HepG2 (cell line): ENCODE data around the gene VEZF1.

ENCODE experiments used
- NFIC ChIP-seq: IDR thresholded peaks from 2 replicates; pipeline ENCODE4 v1.6.1; 2012; ENCODE audit warnings: mild to moderate bottlenecking, low read length, inconsistent platforms
- NRL ChIP-seq: sonication (generic); formaldehyde crosslinking; IDR thresholded peaks from 2 replicates; pipeline ENCODE4 v1.5.0; 2020; ENCODE audit warnings: missing genetic modification reagents, mild to moderate bottlenecking, moderate library complexity, borderline replicate concordance
- POLR2A ChIP-seq, 2 experiments: IDR thresholded peaks; 2 replicates each; pipeline ENCODE4 v1.6.1; 2011; ENCODE audit warnings: low read depth in 2 of 2, low read length in 2 of 2, mild to moderate bottlenecking in 1 of 2, moderate library complexity in 1 of 2; ENCODE audit not compliant: insufficient read depth in 1 of 2
- SETDB1 ChIP-seq: sonication (generic); formaldehyde crosslinking; IDR thresholded peaks from 2 replicates; pipeline ENCODE4 v1.5.1; 2020; ENCODE audit warnings: missing genetic modification reagents, mild to moderate bottlenecking, borderline replicate concordance
- SP2 ChIP-seq: sonication (generic); formaldehyde crosslinking; IDR thresholded peaks from 2 replicates; pipeline ENCODE4 v1.5.1; 2020; ENCODE audit warnings: mild to moderate bottlenecking, missing genetic modification reagents
- TCF12 ChIP-seq, 2 experiments: fragments of 450-650 bp in 1 of 2; sonication (generic) in 1 of 2; formaldehyde crosslinking in 1 of 2; IDR thresholded peaks; 2 replicates each; pipeline versions ENCODE4 v1.6.1 to v1.8.0; 2017 to 2022; ENCODE audit warnings: antibody characterized with exemption in 1 of 2, mild to moderate bottlenecking in 1 of 2, missing genetic modification reagents in 1 of 2, moderate library complexity in 1 of 2
- TCF7L2 ChIP-seq: IDR thresholded peaks from 2 replicates; pipeline ENCODE4 v1.6.1; 2011; ENCODE audit warnings: mild to moderate bottlenecking, low read depth, low read length, moderate library complexity
- TEAD3 ChIP-seq: optimal IDR thresholded peaks from 2 replicates; pipeline ENCODE3; 2016; ENCODE audit warnings: borderline replicate concordance
- TOPORS ChIP-seq: sonication (generic); formaldehyde crosslinking; IDR thresholded peaks from 2 replicates; pipeline ENCODE4 v1.8.0; 2023; ENCODE audit warnings: mild to moderate bottlenecking, missing genetic modification reagents
- TF ChIP-seq, protein P1 (sequence below): sonication (generic); formaldehyde crosslinking; IDR thresholded peaks from 2 replicates; pipeline ENCODE4 v1.4.0; 2020; ENCODE audit warnings: mild to moderate bottlenecking, missing genetic modification reagents
- TF ChIP-seq, protein P2 (sequence below): sonication (generic); formaldehyde crosslinking; IDR thresholded peaks from 2 replicates; pipeline ENCODE4 v1.4.0; 2020; ENCODE audit warnings: missing genetic modification reagents
- TF ChIP-seq, protein P3 (sequence below): sonication (generic); formaldehyde crosslinking; IDR thresholded peaks from 2 replicates; pipeline ENCODE4 v1.4.0; 2020; ENCODE audit warnings: missing genetic modification reagents
- TF ChIP-seq, protein P4 (sequence below): sonication (generic); formaldehyde crosslinking; IDR thresholded peaks from 2 replicates; pipeline ENCODE4 v1.8.1; 2023; ENCODE audit warnings: mild to moderate bottlenecking, inconsistent platforms, moderate library complexity, missing genetic modification reagents, borderline replicate concordance

DNA sequence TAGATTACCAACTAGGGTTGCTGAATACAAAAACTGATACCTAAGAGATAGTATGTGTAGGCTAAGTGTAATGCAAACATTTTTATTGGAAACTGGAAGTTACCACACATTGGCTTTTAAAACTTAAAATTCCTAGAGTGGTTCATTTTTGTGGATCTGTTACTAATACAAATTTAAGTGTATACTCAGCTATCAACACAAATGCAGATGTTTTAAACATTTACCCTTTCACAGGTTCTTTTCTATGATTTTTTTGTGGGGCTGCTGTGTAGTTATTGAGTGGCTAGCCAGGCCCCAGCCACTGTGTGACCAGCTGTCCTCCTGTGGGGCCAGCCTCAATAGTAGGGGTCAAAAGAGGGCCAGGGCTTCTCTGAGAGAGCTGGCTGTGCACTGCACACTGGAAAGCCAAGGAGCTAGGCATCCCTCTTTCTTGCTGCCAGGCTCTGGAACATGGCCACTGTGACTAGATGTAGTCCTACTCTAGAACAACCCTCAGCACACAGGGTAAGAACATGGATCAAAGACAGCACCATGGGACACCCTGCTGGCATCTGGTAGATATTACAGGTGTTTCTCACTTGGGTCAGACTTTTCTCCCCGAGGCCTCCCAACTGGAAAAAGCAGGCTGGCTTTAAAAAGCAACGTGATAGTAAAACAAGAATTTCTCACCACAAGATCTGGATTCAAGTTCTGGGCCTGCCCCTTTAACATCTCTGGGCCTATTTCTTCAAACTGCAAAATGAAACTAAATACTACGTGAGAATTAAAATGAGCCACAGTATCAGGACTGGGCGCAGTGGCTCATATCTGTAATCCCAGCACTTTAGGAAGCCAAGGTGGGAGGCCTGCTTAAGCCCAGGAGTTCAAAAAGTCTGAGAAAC is 7.3 kb upstream of the VEZF1 start:
- TF ChIP-seq, protein P1, sequence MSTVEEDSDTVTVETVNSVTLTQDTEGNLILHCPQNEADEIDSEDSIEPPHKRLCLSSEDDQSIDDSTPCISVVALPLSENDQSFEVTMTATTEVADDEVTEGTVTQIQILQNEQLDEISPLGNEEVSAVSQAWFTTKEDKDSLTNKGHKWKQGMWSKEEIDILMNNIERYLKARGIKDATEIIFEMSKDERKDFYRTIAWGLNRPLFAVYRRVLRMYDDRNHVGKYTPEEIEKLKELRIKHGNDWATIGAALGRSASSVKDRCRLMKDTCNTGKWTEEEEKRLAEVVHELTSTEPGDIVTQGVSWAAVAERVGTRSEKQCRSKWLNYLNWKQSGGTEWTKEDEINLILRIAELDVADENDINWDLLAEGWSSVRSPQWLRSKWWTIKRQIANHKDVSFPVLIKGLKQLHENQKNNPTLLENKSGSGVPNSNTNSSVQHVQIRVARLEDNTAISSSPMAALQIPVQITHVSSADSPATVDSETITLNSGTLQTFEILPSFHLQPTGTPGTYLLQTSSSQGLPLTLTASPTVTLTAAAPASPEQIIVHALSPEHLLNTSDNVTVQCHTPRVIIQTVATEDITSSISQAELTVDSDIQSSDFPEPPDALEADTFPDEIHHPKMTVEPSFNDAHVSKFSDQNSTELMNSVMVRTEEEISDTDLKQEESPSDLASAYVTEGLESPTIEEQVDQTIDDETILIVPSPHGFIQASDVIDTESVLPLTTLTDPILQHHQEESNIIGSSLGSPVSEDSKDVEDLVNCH: no peak
- TF ChIP-seq TEAD3 (CRISPR knock-in tag) (peak; percentile 54), SETDB1 (CRISPR knock-in tag) (no peak), POLR2A (IDR thresholded peaks at IDR 0.05; ENCODE audit: insufficient read depth in 1 of 2, low read depth in 2 of 2, low read length in 2 of 2) (peak; percentile 41 to 80; a peak in 2 of 4 replicates), TOPORS (CRISPR knock-in tag) (no peak), SP2 (no peak), NRL (CRISPR knock-in tag) (no peak), TCF7L2 (no peak), TCF12 (IDR thresholded peaks at IDR 0.05) (no peak), TCF12 (CRISPR knock-in tag; IDR thresholded peaks at IDR 0.05) (no peak), NFIC (peak; percentile 9; the same call in 1 of the 2 replicates)
- TF ChIP-seq, protein P2, sequence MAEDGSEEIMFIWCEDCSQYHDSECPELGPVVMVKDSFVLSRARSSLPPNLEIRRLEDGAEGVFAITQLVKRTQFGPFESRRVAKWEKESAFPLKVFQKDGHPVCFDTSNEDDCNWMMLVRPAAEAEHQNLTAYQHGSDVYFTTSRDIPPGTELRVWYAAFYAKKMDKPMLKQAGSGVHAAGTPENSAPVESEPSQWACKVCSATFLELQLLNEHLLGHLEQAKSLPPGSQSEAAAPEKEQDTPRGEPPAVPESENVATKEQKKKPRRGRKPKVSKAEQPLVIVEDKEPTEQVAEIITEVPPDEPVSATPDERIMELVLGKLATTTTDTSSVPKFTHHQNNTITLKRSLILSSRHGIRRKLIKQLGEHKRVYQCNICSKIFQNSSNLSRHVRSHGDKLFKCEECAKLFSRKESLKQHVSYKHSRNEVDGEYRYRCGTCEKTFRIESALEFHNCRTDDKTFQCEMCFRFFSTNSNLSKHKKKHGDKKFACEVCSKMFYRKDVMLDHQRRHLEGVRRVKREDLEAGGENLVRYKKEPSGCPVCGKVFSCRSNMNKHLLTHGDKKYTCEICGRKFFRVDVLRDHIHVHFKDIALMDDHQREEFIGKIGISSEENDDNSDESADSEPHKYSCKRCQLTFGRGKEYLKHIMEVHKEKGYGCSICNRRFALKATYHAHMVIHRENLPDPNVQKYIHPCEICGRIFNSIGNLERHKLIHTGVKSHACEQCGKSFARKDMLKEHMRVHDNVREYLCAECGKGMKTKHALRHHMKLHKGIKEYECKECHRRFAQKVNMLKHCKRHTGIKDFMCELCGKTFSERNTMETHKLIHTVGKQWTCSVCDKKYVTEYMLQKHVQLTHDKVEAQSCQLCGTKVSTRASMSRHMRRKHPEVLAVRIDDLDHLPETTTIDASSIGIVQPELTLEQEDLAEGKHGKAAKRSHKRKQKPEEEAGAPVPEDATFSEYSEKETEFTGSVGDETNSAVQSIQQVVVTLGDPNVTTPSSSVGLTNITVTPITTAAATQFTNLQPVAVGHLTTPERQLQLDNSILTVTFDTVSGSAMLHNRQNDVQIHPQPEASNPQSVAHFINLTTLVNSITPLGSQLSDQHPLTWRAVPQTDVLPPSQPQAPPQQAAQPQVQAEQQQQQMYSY (CRISPR knock-in tag): no peak
- TF ChIP-seq, protein P3, sequence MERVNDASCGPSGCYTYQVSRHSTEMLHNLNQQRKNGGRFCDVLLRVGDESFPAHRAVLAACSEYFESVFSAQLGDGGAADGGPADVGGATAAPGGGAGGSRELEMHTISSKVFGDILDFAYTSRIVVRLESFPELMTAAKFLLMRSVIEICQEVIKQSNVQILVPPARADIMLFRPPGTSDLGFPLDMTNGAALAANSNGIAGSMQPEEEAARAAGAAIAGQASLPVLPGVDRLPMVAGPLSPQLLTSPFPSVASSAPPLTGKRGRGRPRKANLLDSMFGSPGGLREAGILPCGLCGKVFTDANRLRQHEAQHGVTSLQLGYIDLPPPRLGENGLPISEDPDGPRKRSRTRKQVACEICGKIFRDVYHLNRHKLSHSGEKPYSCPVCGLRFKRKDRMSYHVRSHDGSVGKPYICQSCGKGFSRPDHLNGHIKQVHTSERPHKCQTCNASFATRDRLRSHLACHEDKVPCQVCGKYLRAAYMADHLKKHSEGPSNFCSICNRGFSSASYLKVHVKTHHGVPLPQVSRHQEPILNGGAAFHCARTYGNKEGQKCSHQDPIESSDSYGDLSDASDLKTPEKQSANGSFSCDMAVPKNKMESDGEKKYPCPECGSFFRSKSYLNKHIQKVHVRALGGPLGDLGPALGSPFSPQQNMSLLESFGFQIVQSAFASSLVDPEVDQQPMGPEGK (CRISPR knock-in tag): peak; percentile 21; the same call in 1 of the 2 replicates
- TF ChIP-seq, protein P4, sequence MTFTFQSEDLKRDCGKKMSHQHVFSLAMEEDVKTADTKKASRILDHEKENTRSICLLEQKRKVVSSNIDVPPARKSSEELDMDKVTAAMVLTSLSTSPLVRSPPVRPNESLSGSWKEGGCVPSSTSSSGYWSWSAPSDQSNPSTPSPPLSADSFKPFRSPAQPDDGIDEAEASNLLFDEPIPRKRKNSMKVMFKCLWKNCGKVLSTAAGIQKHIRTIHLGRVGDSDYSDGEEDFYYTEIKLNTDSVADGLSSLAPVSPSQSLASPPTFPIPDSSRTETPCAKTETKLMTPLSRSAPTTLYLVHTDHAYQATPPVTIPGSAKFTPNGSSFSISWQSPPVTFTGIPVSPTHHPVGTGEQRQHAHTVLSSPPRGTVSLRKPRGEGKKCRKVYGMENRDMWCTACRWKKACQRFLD (CRISPR knock-in tag): no peak
